ENCODE measurements around the gene DUSP22. TPM values are rescaled to one million over a fixed set of nuclear protein-coding genes. Genes with fewer than 3 reads are reported as not detected.

DUSP22 gene
- total RNA-seq, 1 donor from 2014 or later = 34.9 TPM

GRCh38 chr6:322259-322930, 30.1 kb downstream of the DUSP22 start:
- H3K4me1 ChIP-seq (ENCODE audit: insufficient read depth, low read length) = peaks cover 4% of the 10 kb centered on the region
- no peak overlapping the region for H3K4me2 ChIP-seq (ENCODE audit: low read length)
- Mint-ChIP-seq H3K27ac (ENCODE audit: unreplicated experiment) (no peak overlapping the region), H3K4me3 (ENCODE audit: unreplicated experiment) (no peak overlapping the region), H3K27me3 (ENCODE audit: low read depth, unreplicated experiment) (no peaks in the 10 kb centered on the region), H3K36me3 (ENCODE audit: low read depth, unreplicated experiment) (peaks cover 7% of the 10 kb centered on the region), H3K4me1 (ENCODE audit: low read depth, unreplicated experiment) (no peaks in the 10 kb centered on the region), H3K9me3 (ENCODE audit: unreplicated experiment) (peaks cover 3% of the 10 kb centered on the region)
- TF ChIP-seq EZH2 (IDR thresholded peaks at IDR 0.05; ENCODE audit: insufficient read depth, low read length) (no peak), CTCF (IDR thresholded peaks at IDR 0.05; ENCODE audit: insufficient read depth, low read depth, low read length) (no peak)
- no peaks in the 10 kb centered on the region for H3K27me3 ChIP-seq (ENCODE audit: insufficient read depth, low read length)
- H3K27ac ChIP-seq (ENCODE audit: low read depth, low read length) = no peak overlapping the region
- peaks cover 24% of the 10 kb centered on the region for H4K20me1 ChIP-seq (ENCODE audit: insufficient read depth, low read length)
- no peak overlapping the region for H3K9ac ChIP-seq (ENCODE audit: low read length)
- H3K9me3 ChIP-seq (ENCODE audit: insufficient read depth, low read depth, low read length) = no peaks in the 10 kb centered on the region
- peaks cover 4% of the 10 kb centered on the region for H3K79me2 ChIP-seq (ENCODE audit: insufficient read depth, low read length)
- FAIRE-seq (no peak), DNase-seq (ENCODE audit: low read depth) (no peak)
- H3K4me3 ChIP-seq (ENCODE audit: insufficient read depth, low read depth, low read length) = no peak overlapping the region
- H3K36me3 ChIP-seq (ENCODE audit: insufficient read depth, low read length) = no peaks in the 10 kb centered on the region
- H2AFZ ChIP-seq (ENCODE audit: low read depth, low read length) = no peak overlapping the region

- Mint-ChIP-seq H3K9me3 (ENCODE audit: unreplicated experiment) (peaks cover 6% of the 10 kb centered on the region), H3K27ac (ENCODE audit: unreplicated experiment) (no peak overlapping the region), H3K27me3 (ENCODE audit: low read depth, unreplicated experiment) (no peaks in the 10 kb centered on the region), H3K36me3 (ENCODE audit: low read depth, unreplicated experiment) (peaks cover 11% of the 10 kb centered on the region), H3K4me1 (ENCODE audit: low read depth, unreplicated experiment) (no peaks in the 10 kb centered on the region), H3K4me3 (ENCODE audit: unreplicated experiment) (no peak overlapping the region)
- Histone ChIP-seq H3K27me3 (ENCODE audit: insufficient read depth, low read length) (no peaks in the 10 kb centered on the region), H3K9me3 (ENCODE audit: insufficient read depth, low read depth, low read length) (no peaks in the 10 kb centered on the region), H3K4me3 (ENCODE audit: insufficient read depth, low read depth, low read length) (no peak overlapping the region), H3K4me2 (ENCODE audit: low read length) (no peak overlapping the region), H3K9ac (ENCODE audit: low read length) (no peak overlapping the region), H3K36me3 (ENCODE audit: insufficient read depth, low read length) (no peaks in the 10 kb centered on the region), H3K79me2 (ENCODE audit: insufficient read depth, low read length) (peaks cover 4% of the 10 kb centered on the region), H3K4me1 (ENCODE audit: insufficient read depth, low read length) (peaks cover 12% of the 10 kb centered on the region), H2AFZ (ENCODE audit: low read depth, low read length) (no peak overlapping the region), H4K20me1 (ENCODE audit: insufficient read depth, low read length) (peaks cover 31% of the 10 kb centered on the region), H3K27ac (ENCODE audit: low read depth, low read length) (no peak overlapping the region)
- DNase-seq (ENCODE audit: low read depth) = no peak
- FAIRE-seq = no peak
- TF ChIP-seq CTCF (IDR thresholded peaks at IDR 0.05; ENCODE audit: insufficient read depth, low read depth, low read length) = no peak
- no peak for TF ChIP-seq EZH2 (IDR thresholded peaks at IDR 0.05; ENCODE audit: insufficient read depth, low read length)
Measured at GRCh38 chr6:322940-323729, 30.8 kb downstream of the DUSP22 start.

GRCh38 chr6:323730-324088, 31.4 kb downstream of the DUSP22 start:
- Mint-ChIP-seq H3K27ac (ENCODE audit: unreplicated experiment) (no peak overlapping the region), H3K9me3 (ENCODE audit: unreplicated experiment) (peaks cover 6% of the 10 kb centered on the region), H3K27me3 (ENCODE audit: low read depth, unreplicated experiment) (no peaks in the 10 kb centered on the region), H3K4me3 (ENCODE audit: unreplicated experiment) (no peak overlapping the region), H3K4me1 (ENCODE audit: low read depth, unreplicated experiment) (no peaks in the 10 kb centered on the region), H3K36me3 (ENCODE audit: low read depth, unreplicated experiment) (peaks cover 11% of the 10 kb centered on the region)
- Histone ChIP-seq H3K27me3 (ENCODE audit: insufficient read depth, low read length) (no peaks in the 10 kb centered on the region), H3K4me3 (ENCODE audit: insufficient read depth, low read depth, low read length) (no peak overlapping the region), H3K9me3 (ENCODE audit: insufficient read depth, low read depth, low read length) (no peaks in the 10 kb centered on the region), H3K79me2 (ENCODE audit: insufficient read depth, low read length) (peaks cover 4% of the 10 kb centered on the region), H3K36me3 (ENCODE audit: insufficient read depth, low read length) (no peaks in the 10 kb centered on the region), H4K20me1 (ENCODE audit: insufficient read depth, low read length) (peaks cover 37% of the 10 kb centered on the region), H2AFZ (ENCODE audit: low read depth, low read length) (no peak overlapping the region), H3K4me1 (ENCODE audit: insufficient read depth, low read length) (peaks cover 15% of the 10 kb centered on the region), H3K27ac (ENCODE audit: low read depth, low read length) (no peak overlapping the region), H3K4me2 (ENCODE audit: low read length) (no peak overlapping the region), H3K9ac (ENCODE audit: low read length) (no peak overlapping the region)
- no peak for FAIRE-seq
- TF ChIP-seq CTCF (IDR thresholded peaks at IDR 0.05; ENCODE audit: insufficient read depth, low read depth, low read length) = no peak
- no peak for TF ChIP-seq EZH2 (IDR thresholded peaks at IDR 0.05; ENCODE audit: insufficient read depth, low read length)
- DNase-seq (ENCODE audit: low read depth) = no peak
